GM21529 (cell line): ENCODE results near the gene G6PC1.
"Not testable (repeated sequence)": the region's sequence is repeated elsewhere in the genome, so short reads cannot be mapped to it uniquely, and the experiment has no call there.

ENCODE experiments used
- ATAC-seq: cut with Tn5 transposase; IDR thresholded peaks from one replicate; pipeline ENCODE4 v1.9.1; 2021; ENCODE audit not compliant: unreplicated experiment

The G6PC1 gene

GRCh38 chr17:42900460-42901331 is at the start of gene G6PC1:
G6PC1 (plus strand) TSS chr17:42900799; CDS start chr17:42900877, 78 bp downstream.
- no peak for ATAC-seq

- no peak for ATAC-seq
These were observed 49.6 kb upstream of the G6PC1 start, which contains the start of gene AOC3 for GRCh38 chr17:42850954-42851353. AOC3 (plus strand) TSS chr17:42851199; CDS start chr17:42851344, 145 bp downstream.

DNA sequence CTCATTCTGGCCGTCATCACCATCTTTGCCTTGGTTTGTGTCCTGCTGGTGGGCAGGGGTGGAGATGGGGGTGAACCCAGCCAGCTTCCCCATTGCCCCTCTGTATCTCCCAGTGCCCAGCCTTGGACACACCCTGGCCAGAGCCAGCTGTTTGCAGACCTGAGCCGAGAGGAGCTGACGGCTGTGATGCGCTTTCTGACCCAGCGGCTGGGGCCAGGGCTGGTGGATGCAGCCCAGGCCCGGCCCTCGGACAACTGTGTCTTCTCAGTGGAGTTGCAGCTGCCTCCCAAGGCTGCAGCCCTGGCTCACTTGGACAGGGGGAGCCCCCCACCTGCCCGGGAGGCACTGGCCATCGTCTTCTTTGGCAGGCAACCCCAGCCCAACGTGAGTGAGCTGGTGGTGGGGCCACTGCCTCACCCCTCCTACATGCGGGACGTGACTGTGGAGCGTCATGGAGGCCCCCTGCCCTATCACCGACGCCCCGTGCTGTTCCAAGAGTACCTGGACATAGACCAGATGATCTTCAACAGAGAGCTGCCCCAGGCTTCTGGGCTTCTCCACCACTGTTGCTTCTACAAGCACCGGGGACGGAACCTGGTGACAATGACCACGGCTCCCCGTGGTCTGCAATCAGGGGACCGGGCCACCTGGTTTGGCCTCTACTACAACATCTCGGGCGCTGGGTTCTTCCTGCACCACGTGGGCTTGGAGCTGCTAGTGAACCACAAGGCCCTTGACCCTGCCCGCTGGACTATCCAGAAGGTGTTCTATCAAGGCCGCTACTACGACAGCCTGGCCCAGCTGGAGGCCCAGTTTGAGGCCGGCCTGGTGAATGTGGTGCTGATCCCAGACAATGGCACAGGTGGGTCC is 49.0 kb upstream of the G6PC1 start:
- ATAC-seq, result not testable (repeated sequence)

DNA sequence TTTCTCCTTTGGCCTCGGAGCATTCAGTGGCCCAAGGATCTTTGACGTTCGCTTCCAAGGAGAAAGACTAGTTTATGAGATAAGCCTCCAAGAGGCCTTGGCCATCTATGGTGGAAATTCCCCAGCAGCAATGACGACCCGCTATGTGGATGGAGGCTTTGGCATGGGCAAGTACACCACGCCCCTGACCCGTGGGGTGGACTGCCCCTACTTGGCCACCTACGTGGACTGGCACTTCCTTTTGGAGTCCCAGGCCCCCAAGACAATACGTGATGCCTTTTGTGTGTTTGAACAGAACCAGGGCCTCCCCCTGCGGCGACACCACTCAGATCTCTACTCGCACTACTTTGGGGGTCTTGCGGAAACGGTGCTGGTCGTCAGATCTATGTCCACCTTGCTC is 48.2 kb upstream of the G6PC1 start:
- ATAC-seq, result no peak

GRCh38 chr17:42853004-42853403 is 47.6 kb upstream of the G6PC1 start:
- ATAC-seq, result no peak

GRCh38 chr17:42853597-42853967 is 47.0 kb upstream of the G6PC1 start:
- ATAC-seq, result no peak

GRCh38 chr17:42853968-42854790 is 46.4 kb upstream of the G6PC1 start:
- ATAC-seq, result no peak

DNA sequence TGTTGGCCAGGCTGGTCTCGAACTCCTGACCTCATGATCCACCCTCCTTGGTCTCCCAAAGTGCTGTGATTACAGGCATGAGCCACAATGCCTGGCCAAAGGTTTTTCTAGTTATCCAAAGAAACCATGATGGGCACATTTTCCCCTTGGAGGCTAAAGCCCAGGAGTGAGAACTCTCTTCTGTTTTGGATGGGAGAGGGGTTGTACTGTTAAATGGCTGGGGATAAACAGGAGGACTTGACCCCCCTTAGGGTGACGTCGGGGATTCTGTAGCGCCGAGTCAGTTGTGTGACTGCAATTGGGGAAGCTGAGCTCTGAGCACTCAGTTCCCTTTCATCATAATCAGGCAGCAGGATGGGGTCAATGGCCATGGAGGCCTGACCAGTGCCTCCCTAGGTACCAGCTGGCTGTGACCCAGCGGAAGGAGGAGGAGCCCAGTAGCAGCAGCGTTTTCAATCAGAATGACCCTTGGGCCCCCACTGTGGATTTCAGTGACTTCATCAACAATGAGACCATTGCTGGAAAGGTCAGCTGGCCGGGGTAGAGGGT is 45.5 kb upstream of the G6PC1 start:
- no peak for ATAC-seq

DNA sequence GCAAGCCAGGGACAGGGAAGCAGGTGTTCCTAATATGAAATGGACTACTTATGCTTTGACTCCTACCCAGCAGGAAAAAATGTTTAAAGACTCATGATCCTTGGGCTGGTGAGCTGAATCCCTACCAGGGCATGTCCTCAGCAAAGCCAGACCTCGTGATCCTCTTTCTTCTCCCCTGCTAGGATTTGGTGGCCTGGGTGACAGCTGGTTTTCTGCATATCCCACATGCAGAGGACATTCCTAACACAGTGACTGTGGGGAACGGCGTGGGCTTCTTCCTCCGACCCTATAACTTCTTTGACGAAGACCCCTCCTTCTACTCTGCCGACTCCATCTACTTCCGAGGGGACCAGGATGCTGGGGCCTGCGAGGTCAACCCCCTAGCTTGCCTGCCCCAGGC is 44.5 kb upstream of the G6PC1 start:
- not testable (repeated sequence) for ATAC-seq

DNA sequence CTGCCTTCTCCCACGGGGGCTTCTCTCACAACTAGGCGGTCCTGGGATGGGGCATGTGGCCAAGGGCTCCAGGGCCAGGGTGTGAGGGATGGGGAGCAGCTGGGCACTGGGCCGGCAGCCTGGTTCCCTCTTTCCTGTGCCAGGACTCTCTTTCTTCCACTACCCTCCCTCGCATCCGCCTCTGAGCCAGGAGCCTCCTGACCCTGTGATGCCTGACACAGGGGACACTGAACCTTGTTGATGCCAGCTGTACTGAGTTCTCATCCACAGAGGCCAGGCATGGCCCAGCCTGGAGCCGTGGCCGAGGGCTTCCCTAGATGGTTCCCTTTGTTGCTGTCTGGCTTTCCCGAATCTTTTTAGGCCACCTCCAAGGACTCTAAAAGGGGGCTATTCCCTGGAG is 44.1 kb upstream of the G6PC1 start:
- not testable (repeated sequence) for ATAC-seq

DNA sequence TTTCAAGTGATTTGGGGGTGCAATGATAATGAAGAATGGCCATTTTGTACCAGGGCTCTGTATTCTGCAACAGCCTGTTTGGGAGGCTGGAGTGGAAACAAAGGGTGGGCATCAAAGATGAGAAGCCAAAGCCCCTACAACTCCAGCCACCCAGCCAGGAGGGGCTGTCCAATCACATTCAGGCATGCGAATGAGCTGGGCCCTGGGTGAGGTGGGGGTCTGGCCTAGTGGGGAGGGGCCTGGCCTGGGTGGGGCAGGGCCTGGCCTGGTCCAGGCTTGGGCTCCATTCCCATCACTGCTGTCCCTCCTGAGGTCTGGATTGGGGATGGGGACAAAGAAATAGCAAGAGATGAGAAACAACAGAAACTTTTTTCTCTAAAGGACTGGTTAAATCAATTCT is 43.2 kb upstream of the G6PC1 start:
- ATAC-seq, result no peak

DNA sequence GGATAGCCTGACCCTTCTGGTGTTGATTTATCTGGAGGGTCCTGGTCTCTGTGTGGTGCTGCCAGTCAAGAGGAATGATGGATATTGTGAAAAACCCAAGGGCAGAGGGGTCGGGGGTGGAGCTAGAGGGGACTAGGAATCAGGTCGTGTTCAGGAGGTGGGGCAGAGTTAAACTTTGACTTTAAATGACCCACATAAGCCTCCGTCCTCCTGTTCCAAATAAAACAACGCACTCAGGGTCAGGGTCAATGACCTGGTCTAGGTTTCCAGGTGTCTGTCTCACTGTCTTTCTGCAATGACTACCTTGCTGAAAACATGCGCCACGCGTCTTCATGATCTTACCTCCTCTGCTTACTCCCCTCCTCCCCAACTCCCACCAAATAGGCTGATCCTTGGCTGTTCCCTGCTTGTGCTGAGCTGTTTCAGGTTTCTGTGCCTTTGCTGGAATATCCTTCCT is 34.9 kb upstream of the G6PC1 start:
- no peak for ATAC-seq

- ATAC-seq, result no peak
These were observed 34.4 kb upstream of the G6PC1 start for GRCh38 chr17:42866216-42866615.

DNA sequence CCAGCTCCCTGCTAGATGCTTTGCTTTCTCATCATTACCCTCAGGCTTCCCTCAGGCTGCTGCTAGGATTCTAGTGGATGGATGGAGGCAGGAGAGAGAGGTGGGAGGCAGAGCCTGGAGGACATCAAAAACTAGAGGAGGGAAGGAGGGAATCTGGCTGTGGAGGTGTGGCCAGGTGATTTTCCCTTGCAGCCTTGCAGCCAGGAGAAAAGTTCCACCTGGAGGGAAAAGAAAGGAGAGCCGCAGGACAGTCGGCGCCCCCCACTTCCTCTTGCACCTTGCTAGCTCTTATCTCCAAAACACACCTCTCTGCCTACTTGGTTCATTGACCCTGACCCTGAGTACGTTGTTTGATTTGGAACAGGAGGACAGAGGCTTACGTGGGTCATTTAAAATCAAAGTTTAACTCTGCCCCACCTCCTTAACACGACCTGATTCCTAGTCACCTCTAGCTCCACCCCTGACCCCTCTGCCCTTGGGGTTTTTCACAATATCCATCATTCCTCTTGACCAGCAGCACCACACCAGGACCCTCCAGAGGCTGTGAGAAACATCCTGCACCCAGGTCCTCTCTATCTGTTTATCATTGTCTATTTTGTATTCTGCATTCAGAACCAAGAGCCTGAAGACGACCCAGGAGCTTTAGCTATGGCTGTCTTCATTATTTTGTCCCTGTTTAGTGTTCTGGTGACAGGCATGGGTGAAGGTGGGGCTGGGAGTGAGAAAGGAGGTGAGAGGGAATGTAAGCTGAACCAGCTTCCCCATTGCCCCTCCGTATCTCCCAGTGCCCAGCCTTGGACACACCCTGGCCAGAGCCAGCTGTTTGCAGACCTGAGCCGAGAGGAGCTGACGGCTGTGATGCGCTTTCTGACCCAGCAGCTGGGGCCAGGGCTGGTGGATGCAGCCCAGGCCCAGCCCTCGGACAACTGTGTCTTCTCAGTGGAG is 33.7 kb upstream of the G6PC1 start:
- ATAC-seq, result no peak

- not testable (repeated sequence) for ATAC-seq
These were observed 32.8 kb upstream of the G6PC1 start for GRCh38 chr17:42867694-42868261.

GRCh38 chr17:42868338-42868737 is 32.3 kb upstream of the G6PC1 start:
- no peak for ATAC-seq

GRCh38 chr17:42871647-42872046 is 29.0 kb upstream of the G6PC1 start:
- ATAC-seq, result no peak

- ATAC-seq, result no peak
These were observed 28.2 kb upstream of the G6PC1 start for GRCh38 chr17:42872251-42872965.
